DOHH2 (cell line): ENCODE data around the gene ABCB1.

Source experiments
- H3F3A ChIP-seq: fragments of 200-600 bp; sonication (generic), shearing (Covaris generic); 2 replicates; pipeline ENCODE4 v1.6.0; 2016; ENCODE audit warnings: antibody characterized with exemption, mild to moderate bottlenecking; ENCODE audit not compliant: control insufficient read depth, insufficient read depth
- H3K27ac ChIP-seq: fragments of 200-600 bp; sonication (generic); 2 replicates; pipeline ENCODE4 v1.5.1; 2014; ENCODE audit warnings: low read depth, mild to moderate bottlenecking, low read length, moderate library complexity
- H3K27me3 ChIP-seq: fragments of 200-600 bp; sonication (generic); 2 replicates; pipeline ENCODE4 v1.6.1; 2014; ENCODE audit warnings: mild to moderate bottlenecking, low read length, mixed read lengths; ENCODE audit not compliant: control insufficient read depth
- H3K36me3 ChIP-seq: fragments of 200-600 bp; sonication (generic); 2 replicates; pipeline ENCODE4 v1.6.1; 2014; ENCODE audit warnings: mild to moderate bottlenecking, low read length, moderate library complexity, mixed read lengths; ENCODE audit not compliant: control insufficient read depth
- H3K4me1 ChIP-seq: fragments of 200-600 bp; sonication (generic); 2 replicates; pipeline ENCODE4 v1.6.1; 2014; ENCODE audit warnings: mild to moderate bottlenecking, low read length, mixed read lengths; ENCODE audit not compliant: control insufficient read depth
- H3K4me2 ChIP-seq: fragments of 200-600 bp; sonication (generic); 2 replicates; pipeline ENCODE4 v1.6.0; 2014; ENCODE audit warnings: mild to moderate bottlenecking, low read length, moderate library complexity
- H3K4me3 ChIP-seq: fragments of 200-600 bp; sonication (generic); 2 replicates; pipeline ENCODE4 v1.5.1; 2014; ENCODE audit warnings: mild to moderate bottlenecking, low read length, mixed read lengths
- H3K79me2 ChIP-seq: fragments of 200-600 bp; sonication (generic); 2 replicates; pipeline ENCODE4 v1.6.1; 2014; ENCODE audit warnings: mild to moderate bottlenecking, low read length, mixed read lengths; ENCODE audit not compliant: control insufficient read depth
- H3K9me2 ChIP-seq: fragments of 200-600 bp; sonication (generic); replicated peaks from 2 replicates; pipeline ENCODE4 v1.6.1; 2014; ENCODE audit warnings: mild to moderate bottlenecking, low read length, mixed read lengths; ENCODE audit not compliant: control insufficient read depth
- H3K9me3 ChIP-seq: fragments of 200-600 bp; sonication (generic); 2 replicates; pipeline ENCODE4 v1.6.1; 2014; ENCODE audit warnings: antibody characterized with exemption, low read length, mixed read lengths; ENCODE audit not compliant: control insufficient read depth, insufficient read depth
- H4K20me1 ChIP-seq: fragments of 200-600 bp; sonication (generic); 2 replicates; pipeline ENCODE4 v1.6.0; 2014; ENCODE audit warnings: low read depth, mild to moderate bottlenecking, antibody characterized with exemption, low read length, moderate library complexity; ENCODE audit not compliant: control insufficient read depth, insufficient read depth
- CTCF ChIP-seq: fragments of 200-600 bp; sonication (generic); IDR thresholded peaks from one replicate; pipeline ENCODE4 v1.5.1; 2014; ENCODE audit warnings: antibody characterized with exemption, mild to moderate bottlenecking, low read depth, low read length; ENCODE audit not compliant: poor library complexity, severe bottlenecking
- EZH2phosphoT487 ChIP-seq: fragments of 200-600 bp; sonication (generic); IDR thresholded peaks from 2 replicates; pipeline ENCODE4 v1.6.1; 2017; ENCODE audit warnings: borderline replicate concordance, mild to moderate bottlenecking, antibody characterized with exemption, low read length, moderate library complexity, mixed read lengths

The ABCB1 gene

GRCh38 chr7:87494454-87494853, 106.2 kb downstream of the ABCB1 start:
- Histone ChIP-seq H3K27me3 (no peaks in the 10 kb centered on the region), H3K4me1 (peaks cover 13% of the 10 kb centered on the region), H3K27ac (no peak overlapping the region), H3K4me2 (no peak overlapping the region), H3K79me2 (no peaks in the 10 kb centered on the region), H3K36me3 (no peaks in the 10 kb centered on the region), H3K4me3 (no peak overlapping the region), H4K20me1 (no peaks in the 10 kb centered on the region), H3K9me3 (no peaks in the 10 kb centered on the region; the same call in 1 of the 2 replicates), H3K9me2 (no peaks in the 10 kb centered on the region), H3F3A (no peaks in the 10 kb centered on the region)
- TF ChIP-seq CTCF = no peak
- no peak for TF ChIP-seq EZH2phosphoT487

- H3K9me2 ChIP-seq = no peaks in the 10 kb centered on the region
- no peaks in the 10 kb centered on the region for H3K27me3 ChIP-seq
- no peaks in the 10 kb centered on the region for H4K20me1 ChIP-seq
- no peaks in the 10 kb centered on the region for H3K79me2 ChIP-seq
- no peaks in the 10 kb centered on the region for H3F3A ChIP-seq
- H3K4me1 ChIP-seq = peaks cover 24% of the 10 kb centered on the region
- TF ChIP-seq EZH2phosphoT487 = no peak
- H3K4me2 ChIP-seq = no peak overlapping the region
- no peak overlapping the region for H3K27ac ChIP-seq
- no peaks in the 10 kb centered on the region for H3K9me3 ChIP-seq
- no peaks in the 10 kb centered on the region for H3K36me3 ChIP-seq
- H3K4me3 ChIP-seq = no peak overlapping the region
Observed at GRCh38 chr7:87483131-87483530, 117.6 kb downstream of the ABCB1 start.

GRCh38 chr7:87482115-87482514, 118.6 kb downstream of the ABCB1 start:
- TF ChIP-seq EZH2phosphoT487 (no peak), CTCF (no peak)
- no peaks in the 10 kb centered on the region for H3K36me3 ChIP-seq
- no peaks in the 10 kb centered on the region for H3K27me3 ChIP-seq
- H3K79me2 ChIP-seq = no peaks in the 10 kb centered on the region
- no peaks in the 10 kb centered on the region for H3K9me2 ChIP-seq
- H3K27ac ChIP-seq = no peak overlapping the region
- no peaks in the 10 kb centered on the region for H3K9me3 ChIP-seq
- no peak overlapping the region for H3K4me3 ChIP-seq
- no peaks in the 10 kb centered on the region for H3F3A ChIP-seq
- peaks cover 24% of the 10 kb centered on the region for H3K4me1 ChIP-seq
- 0 out of 2 replicates have a peak overlapping the region, but pooled peaks have one; percentile 25 for H3K4me2 ChIP-seq
- H4K20me1 ChIP-seq = no peaks in the 10 kb centered on the region

- Histone ChIP-seq H3K9me2 (no peaks in the 10 kb centered on the region), H3K9me3 (no peaks in the 10 kb centered on the region), H3K27me3 (no peaks in the 10 kb centered on the region), H3K36me3 (no peaks in the 10 kb centered on the region), H3K4me2 (no peak overlapping the region), H3K79me2 (no peaks in the 10 kb centered on the region), H3K27ac (no peak overlapping the region), H3K4me3 (no peak overlapping the region), H3K4me1 (peaks cover 38% of the 10 kb centered on the region), H3F3A (peaks cover 3% of the 10 kb centered on the region), H4K20me1 (no peaks in the 10 kb centered on the region)
- TF ChIP-seq EZH2phosphoT487 = no peak
- no peak for TF ChIP-seq CTCF
Observed at GRCh38 chr7:87480386-87480785, 120.3 kb downstream of the ABCB1 start.
